ENCODE measurements around the gene COL9A2.

The COL9A2 gene

DNA sequence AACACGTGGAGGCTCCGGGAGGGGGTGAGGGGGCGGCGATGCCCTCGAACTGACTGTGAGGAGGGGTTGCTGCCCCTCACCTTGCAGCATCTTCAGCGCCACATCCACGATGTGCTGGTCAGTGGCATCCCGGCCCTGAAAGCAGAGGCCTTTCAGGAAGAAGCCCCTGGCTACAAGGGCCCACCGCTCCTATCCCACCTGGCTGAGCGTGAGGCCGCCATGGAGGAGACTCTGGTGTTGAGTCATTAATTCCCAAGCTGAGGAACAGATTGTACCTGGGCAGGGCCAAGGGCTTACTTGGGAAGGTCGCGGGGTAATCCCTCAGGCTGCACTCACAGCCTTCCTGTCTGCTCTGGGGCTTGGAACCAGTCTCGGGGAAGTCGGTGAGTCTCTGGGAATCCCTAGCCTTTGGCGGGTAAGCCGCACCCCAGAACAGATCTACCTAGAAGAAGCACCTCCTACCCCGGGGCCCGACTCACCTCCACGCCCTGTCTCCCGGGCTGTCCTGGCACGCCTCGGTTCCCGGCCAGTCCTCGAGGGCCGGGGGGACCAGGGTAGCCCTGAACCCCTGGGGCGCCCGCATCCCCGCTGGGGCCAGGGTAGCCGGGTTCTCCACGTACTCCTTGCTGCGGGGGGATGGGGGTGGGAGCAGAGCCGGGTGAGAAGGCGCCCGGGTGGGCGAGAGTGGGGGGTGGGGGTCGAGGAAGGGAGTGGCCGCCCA is 13.9 kb downstream of the COL9A2 start:
- in situ Hi-C loops (cut with HindIII; ENCODE audit: low pct_ligation_motif_present, low sequenced_read_pairs) = no loop called here
- no peak for DNase-seq
- TF ChIP-seq CTCF (IDR thresholded peaks at IDR 0.05; ENCODE audit: low read depth, low read length, missing control alignments) = no peak
- Histone ChIP-seq H3K36me3 (replicated peaks) (no peaks in the 10 kb centered on the region), H3K27ac (no peak overlapping the region), H3K27me3 (replicated peaks) (peaks cover 2% of the 10 kb centered on the region), H3K4me3 (ENCODE audit: low read depth, low read length) (no peak overlapping the region)

DNA sequence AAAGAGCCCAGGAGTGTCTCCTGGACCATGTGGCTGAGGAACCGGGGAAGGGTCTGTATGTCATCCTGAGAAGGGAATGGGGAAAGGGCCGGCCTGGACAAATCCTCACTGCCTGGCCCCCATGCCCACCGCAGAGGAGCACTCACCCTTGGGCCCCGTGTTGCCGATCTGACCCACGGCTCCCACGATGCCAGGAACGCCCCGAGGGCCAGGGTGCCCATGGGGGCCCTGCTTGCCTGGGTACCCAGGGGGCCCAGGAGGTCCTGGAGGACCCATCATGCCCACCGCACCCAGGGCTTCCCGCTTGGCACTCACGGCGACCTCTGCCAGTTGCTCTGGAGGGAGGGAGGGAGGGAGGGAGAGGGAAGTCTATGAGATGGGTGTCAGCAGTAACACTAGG is 14.6 kb downstream of the COL9A2 start:
- TF ChIP-seq CTCF (IDR thresholded peaks at IDR 0.05; ENCODE audit: low read depth, low read length, missing control alignments) = no peak
- in situ Hi-C loops (cut with HindIII; ENCODE audit: low pct_ligation_motif_present, low sequenced_read_pairs) = no loop called here
- Histone ChIP-seq H3K4me3 (ENCODE audit: low read depth, low read length) (no peak overlapping the region), H3K27me3 (replicated peaks) (peaks cover 2% of the 10 kb centered on the region), H3K27ac (no peak overlapping the region), H3K36me3 (replicated peaks) (no peaks in the 10 kb centered on the region)
- no peak for DNase-seq

DNA sequence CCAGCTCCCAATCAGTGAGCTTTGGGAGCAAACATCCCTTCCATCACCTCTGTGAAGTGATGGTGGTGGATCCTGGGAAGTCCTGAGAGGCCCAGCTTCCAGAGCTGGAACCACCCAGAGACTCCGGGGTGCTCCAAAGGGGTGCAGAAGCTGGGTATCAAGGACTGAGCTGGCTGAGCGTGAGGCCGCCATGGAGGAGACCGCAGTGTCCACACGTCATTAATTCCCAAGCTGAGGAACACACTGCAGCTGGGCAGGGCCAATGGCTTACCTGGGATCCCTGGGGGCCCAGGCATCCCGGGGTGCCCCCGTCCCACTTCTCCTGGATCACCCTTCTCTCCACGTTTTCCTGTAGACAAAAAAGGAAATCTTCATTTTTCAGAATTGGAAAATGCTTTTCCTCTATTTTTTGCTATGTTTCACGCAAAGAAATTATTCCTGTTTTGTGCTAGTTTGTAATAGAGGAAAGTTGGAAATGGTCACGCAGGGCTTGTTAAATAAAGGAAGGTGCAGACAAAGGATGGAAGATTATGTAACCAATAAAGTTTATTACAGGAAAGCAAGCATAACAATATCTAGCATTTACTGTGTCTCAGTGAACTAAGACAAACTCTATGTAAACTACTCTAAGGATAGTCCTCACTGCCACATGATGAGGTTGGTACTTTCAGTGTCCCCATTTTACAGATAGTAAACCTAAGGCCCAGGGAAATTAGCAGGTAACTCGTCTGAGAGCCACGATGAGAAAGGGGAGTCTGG is 15.4 kb downstream of the COL9A2 start:
- no peak overlapping the region for H3K27ac ChIP-seq
- peaks cover 2% of the 10 kb centered on the region for H3K27me3 ChIP-seq (replicated peaks)
- no peak overlapping the region for H3K4me3 ChIP-seq (ENCODE audit: low read depth, low read length)
- no peak for DNase-seq
- H3K36me3 ChIP-seq (replicated peaks) = no peaks in the 10 kb centered on the region
- in situ Hi-C loops (cut with HindIII; ENCODE audit: low pct_ligation_motif_present, low sequenced_read_pairs) = no loop called here
- no peak for TF ChIP-seq CTCF (IDR thresholded peaks at IDR 0.05; ENCODE audit: low read depth, low read length, missing control alignments)

GRCh38 chr1:40301066-40301465 is 16.0 kb downstream of the COL9A2 start:
- Histone ChIP-seq H3K27me3 (replicated peaks) (peaks cover 2% of the 10 kb centered on the region), H3K4me3 (ENCODE audit: low read depth, low read length) (no peak overlapping the region), H3K27ac (no peak overlapping the region), H3K36me3 (replicated peaks) (no peaks in the 10 kb centered on the region)
- in situ Hi-C loops (cut with HindIII; ENCODE audit: low pct_ligation_motif_present, low sequenced_read_pairs) = no loop called here
- no peak for DNase-seq
- no peak for TF ChIP-seq CTCF (IDR thresholded peaks at IDR 0.05; ENCODE audit: low read depth, low read length, missing control alignments)

DNA sequence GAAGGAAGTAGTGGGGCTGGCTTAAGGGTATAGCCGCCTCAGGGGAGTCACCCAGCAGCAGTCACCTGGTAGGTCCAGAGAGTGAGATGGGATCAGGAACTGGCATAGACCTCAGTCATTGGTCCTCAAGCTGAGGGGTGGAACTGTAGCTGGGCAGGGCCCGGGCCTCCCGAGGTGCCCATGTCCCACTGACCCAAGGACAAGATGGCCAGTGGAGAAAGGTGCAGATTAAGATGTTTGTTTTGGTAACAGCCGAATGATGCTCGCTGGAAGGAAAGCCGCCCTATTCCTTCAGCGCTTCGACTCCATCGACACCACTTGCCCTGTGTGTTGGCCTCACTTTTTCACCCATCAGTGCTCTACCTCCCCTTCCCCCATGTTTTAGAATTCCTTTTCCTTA is 16.4 kb downstream of the COL9A2 start:
- no peak for DNase-seq

More for the DNA sequence above, 16.4 kb downstream of the COL9A2 start:
- Histone ChIP-seq H3K36me3 (replicated peaks) (no peaks in the 10 kb centered on the region), H3K27ac (no peak overlapping the region), H3K27me3 (replicated peaks) (peaks cover 2% of the 10 kb centered on the region), H3K4me3 (ENCODE audit: low read depth, low read length) (no peak overlapping the region)
- TF ChIP-seq CTCF (IDR thresholded peaks at IDR 0.05; ENCODE audit: low read depth, low read length, missing control alignments) = no peak
- in situ Hi-C loops (cut with HindIII; ENCODE audit: low pct_ligation_motif_present, low sequenced_read_pairs) = no loop called here
